Naive B cell (primary cell): Measurements from ENCODE around the gene BYSL. TPM values are rescaled to one million over a fixed set of nuclear protein-coding genes. Genes with fewer than 3 reads are reported as not detected.

Experiments used
- ATAC-seq, 2 donors: fragments of 150-1000 bp; cut with Tn5 transposase; 2 replicates each; pipeline ENCODE4 v1.10.0; 2021; ENCODE audit warnings: low read depth in 2 of 2, mild to moderate bottlenecking in 2 of 2, moderate library complexity in 2 of 2
- DNase-seq: peaks from one replicate; pipeline ENCODE4 v3.0.0; 2022
- H3K27ac Mint-ChIP-seq, 6 donors: one replicate each; pipeline ENCODE4 v1.8.0; 2020 to 2022; ENCODE audit warnings: mild to moderate bottlenecking in 6 of 6, mixed read lengths in 6 of 6, moderate library complexity in 5 of 6, inconsistent platforms in 2 of 6
- H3K27me3 Mint-ChIP-seq, 3 donors: one replicate each; pipeline ENCODE4 v1.8.0; 2021 to 2022; ENCODE audit warnings: mixed read lengths in 3 of 3, mild to moderate bottlenecking in 1 of 3
- H3K36me3 Mint-ChIP-seq, 2 donors: one replicate each; pipeline ENCODE4 v1.8.0; 2020 to 2022; ENCODE audit warnings: mixed read lengths in 2 of 2, inconsistent platforms in 1 of 2, mild to moderate bottlenecking in 1 of 2
- H3K4me1 Mint-ChIP-seq, 3 donors: one replicate each; pipeline ENCODE4 v1.8.0; 2020 to 2022; ENCODE audit warnings: mixed read lengths in 3 of 3, inconsistent platforms in 1 of 3, mild to moderate bottlenecking in 1 of 3, moderate library complexity in 1 of 3
- H3K4me3 Mint-ChIP-seq, 8 donors: one replicate each; pipeline ENCODE4 v1.8.0; 2020 to 2022; ENCODE audit warnings: mild to moderate bottlenecking in 8 of 8, mixed read lengths in 8 of 8, moderate library complexity in 8 of 8, inconsistent platforms in 2 of 8
- H3K9me3 Mint-ChIP-seq, 7 donors: one replicate each; pipeline ENCODE4 v1.8.0; 2020 to 2022; ENCODE audit warnings: mixed read lengths in 7 of 7, mild to moderate bottlenecking in 5 of 7, inconsistent platforms in 2 of 7, moderate library complexity in 1 of 7
- polyA plus RNA-seq, 6 donors: library from polyadenylated mRNA; unstranded; fragments of 300-500 nt; fragmentation: Illumina TruSeq; gene quantifications; one replicate each; pipeline ENCODE4 v1.2.3, GENCODE V29; 2021; ENCODE audit warnings: low read depth in 6 of 6

The BYSL gene
- polyA plus RNA-seq, 6 donors from 2014 or later = 3.0 to 8.6 (median 5.5) TPM

GRCh38 chr6:41960028-41960427 lies 38.7 kb downstream of the BYSL start:
- Mint-ChIP-seq H3K27ac (peak overlapping the region in 1 of 6 donors; percentile 38), H3K4me1 (peaks cover 35 to 72% (median 59%) of the 10 kb centered on the region in 3 donors), H3K27me3 (no peaks in the 10 kb centered on the region)

DNA sequence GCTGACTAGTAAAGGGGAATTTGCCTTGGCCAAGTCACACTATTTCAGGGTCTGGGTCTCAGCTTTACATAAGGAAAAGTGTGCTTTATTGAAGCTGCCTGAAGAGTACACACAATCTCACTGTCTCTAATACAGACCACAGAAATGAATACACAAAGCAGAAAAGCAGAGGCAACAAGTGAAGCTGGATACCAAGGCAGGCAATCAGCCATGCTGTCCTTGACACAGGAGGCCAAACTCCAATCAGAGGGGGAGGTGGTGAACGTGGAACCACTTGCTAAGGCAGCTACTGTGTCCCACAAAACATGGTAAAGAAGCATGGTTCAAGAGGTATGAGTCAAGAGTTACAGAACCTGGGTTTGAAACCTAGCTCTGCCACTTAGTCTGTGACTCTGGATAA lies 42.1 kb downstream of the BYSL start:
- no peaks in the 10 kb centered on the region for H3K9me3 Mint-ChIP-seq
- DNase-seq = no peak
- no peaks in the 10 kb centered on the region for H3K27me3 Mint-ChIP-seq
- peaks cover 37 to 75% (median 59%) of the 10 kb centered on the region in 3 donors for H3K4me1 Mint-ChIP-seq
- H3K36me3 Mint-ChIP-seq = peaks cover 0 to 15% of the 10 kb centered on the region in 2 donors
- H3K27ac Mint-ChIP-seq = peak overlapping the region in 5 of 6 donors; percentile 26 to 88 (median 56)
- no peak for ATAC-seq
- no peak overlapping the region for H3K4me3 Mint-ChIP-seq

More at GRCh38 chr6:41960028-41960427, 38.7 kb downstream of the BYSL start:
- ATAC-seq (no peak), DNase-seq (no peak)
- no peak overlapping the region for H3K4me3 Mint-ChIP-seq
- no peaks in the 10 kb centered on the region for H3K9me3 Mint-ChIP-seq
- peaks cover 1 to 15% of the 10 kb centered on the region in 2 donors for H3K36me3 Mint-ChIP-seq

- Mint-ChIP-seq H3K27ac (peak overlapping the region in 5 of 6 donors; percentile 10 to 88 (median 67)), H3K27me3 (no peaks in the 10 kb centered on the region), H3K36me3 (peaks cover 0 to 15% of the 10 kb centered on the region in 2 donors), H3K4me3 (no peak overlapping the region), H3K9me3 (no peaks in the 10 kb centered on the region), H3K4me1 (peaks cover 37 to 65% (median 56%) of the 10 kb centered on the region in 3 donors)
- no peak for ATAC-seq
- no peak for DNase-seq
Measured at GRCh38 chr6:41964201-41964887, 43.0 kb downstream of the BYSL start.

DNA sequence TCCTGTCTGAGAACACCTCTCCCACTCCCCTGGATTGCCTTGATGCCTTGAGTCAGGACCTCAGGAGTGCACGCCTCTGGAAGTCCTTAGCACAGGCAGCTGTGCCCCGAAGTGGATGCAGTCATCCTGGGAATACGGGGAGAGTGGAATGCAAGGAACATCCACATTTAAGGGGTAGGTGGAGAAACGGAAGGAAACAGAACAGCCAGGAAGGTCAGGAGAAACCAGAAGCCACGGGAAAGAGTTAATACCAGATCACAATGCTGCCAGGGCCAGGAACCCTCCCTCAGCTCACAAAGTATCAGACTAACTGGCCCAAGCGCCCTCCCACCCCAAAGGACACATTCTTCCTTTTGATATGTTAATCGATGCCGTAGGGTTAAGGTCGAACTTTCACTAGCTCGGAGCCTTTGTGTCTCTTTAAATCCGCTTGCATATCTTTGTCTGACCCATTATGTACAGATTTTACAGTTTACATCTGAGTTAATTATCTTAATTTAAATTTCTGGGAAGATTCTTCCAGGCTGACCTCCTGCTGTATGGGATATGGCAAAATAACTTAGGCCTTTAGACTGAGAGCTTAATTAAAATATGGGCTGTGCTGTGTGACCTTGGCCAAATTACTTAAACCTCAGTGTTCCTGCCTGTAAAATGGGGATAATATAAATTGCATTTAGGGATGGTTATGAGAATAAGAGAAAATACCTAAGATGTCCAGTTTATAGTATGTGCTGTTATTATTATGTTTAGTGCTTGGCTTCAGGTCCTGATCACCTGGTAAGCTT lies 44.3 kb downstream of the BYSL start:
- Mint-ChIP-seq H3K36me3 (peaks cover 0 to 15% of the 10 kb centered on the region in 2 donors), H3K4me1 (peaks cover 38 to 58% (median 57%) of the 10 kb centered on the region in 3 donors), H3K9me3 (no peaks in the 10 kb centered on the region), H3K27ac (peak overlapping the region in 2 of 6 donors; percentile 20 to 63), H3K27me3 (no peaks in the 10 kb centered on the region), H3K4me3 (no peak overlapping the region)
- DNase-seq = no peak
- no peak for ATAC-seq

DNA sequence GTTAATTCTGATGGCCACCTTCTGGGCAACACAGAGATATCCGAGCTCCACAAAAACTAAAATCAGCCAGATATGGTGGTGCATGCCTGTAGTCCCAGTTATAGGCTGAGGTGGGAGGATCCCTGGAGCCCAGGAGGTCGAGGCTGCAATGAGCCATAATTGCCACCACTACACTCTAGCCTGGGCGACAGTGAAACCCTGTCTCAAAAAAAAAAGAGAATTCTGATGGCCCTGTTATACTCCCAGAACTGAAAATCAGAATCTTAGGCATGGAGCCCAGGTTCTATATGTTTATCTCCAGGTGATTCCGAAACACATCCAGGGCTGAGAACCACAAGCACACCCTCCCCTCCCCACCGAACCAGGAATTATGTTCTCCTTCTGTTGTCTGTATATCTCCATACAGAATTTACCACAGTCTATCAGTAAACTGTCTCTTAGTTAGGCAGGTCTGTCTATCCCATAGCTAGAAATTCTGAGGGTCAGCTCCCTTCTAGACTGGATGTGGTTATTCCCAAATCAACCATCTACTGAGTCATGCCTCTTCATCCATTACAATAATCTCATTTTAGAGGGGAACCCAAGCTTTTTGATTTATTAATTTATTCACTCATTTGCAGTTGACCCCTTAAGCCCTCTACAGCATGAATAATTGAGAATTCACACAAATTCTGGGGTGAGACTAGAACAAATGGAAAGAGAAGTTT lies 45.1 kb downstream of the BYSL start:
- Mint-ChIP-seq H3K4me3 (no peak overlapping the region), H3K9me3 (no peaks in the 10 kb centered on the region), H3K27ac (peak overlapping the region in 1 of 6 donors; percentile 20), H3K27me3 (no peaks in the 10 kb centered on the region), H3K4me1 (peaks cover 39 to 59% (median 58%) of the 10 kb centered on the region in 3 donors), H3K36me3 (peaks cover 0 to 15% of the 10 kb centered on the region in 2 donors)
- no peak for DNase-seq
- ATAC-seq = no peak

DNA sequence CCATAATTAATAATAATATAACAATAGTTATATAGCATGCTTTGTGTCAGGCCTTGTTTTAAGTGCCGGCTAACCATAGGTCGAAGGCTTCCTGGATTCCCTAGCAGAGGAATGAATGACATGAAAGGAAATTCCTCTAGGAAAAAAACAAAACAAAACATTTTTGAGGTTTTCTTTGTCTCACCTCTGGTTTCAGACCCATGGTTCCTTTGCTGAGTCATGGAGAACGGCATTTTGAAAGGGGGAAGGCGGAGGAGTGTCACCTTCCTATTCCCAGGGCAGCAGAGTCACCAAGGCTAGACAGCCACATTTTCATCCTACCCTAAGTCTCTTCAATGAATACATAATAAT lies 45.6 kb downstream of the BYSL start:
- ATAC-seq = no peak
- no peaks in the 10 kb centered on the region for H3K27me3 Mint-ChIP-seq
- H3K9me3 Mint-ChIP-seq = no peaks in the 10 kb centered on the region
- H3K4me1 Mint-ChIP-seq = peaks cover 33 to 53% (median 53%) of the 10 kb centered on the region in 3 donors
- H3K36me3 Mint-ChIP-seq = peaks cover 0 to 15% of the 10 kb centered on the region in 2 donors
- no peak overlapping the region for H3K4me3 Mint-ChIP-seq
- peak overlapping the region in 2 of 6 donors; percentile 44 to 45 for H3K27ac Mint-ChIP-seq
- no peak for DNase-seq

DNA sequence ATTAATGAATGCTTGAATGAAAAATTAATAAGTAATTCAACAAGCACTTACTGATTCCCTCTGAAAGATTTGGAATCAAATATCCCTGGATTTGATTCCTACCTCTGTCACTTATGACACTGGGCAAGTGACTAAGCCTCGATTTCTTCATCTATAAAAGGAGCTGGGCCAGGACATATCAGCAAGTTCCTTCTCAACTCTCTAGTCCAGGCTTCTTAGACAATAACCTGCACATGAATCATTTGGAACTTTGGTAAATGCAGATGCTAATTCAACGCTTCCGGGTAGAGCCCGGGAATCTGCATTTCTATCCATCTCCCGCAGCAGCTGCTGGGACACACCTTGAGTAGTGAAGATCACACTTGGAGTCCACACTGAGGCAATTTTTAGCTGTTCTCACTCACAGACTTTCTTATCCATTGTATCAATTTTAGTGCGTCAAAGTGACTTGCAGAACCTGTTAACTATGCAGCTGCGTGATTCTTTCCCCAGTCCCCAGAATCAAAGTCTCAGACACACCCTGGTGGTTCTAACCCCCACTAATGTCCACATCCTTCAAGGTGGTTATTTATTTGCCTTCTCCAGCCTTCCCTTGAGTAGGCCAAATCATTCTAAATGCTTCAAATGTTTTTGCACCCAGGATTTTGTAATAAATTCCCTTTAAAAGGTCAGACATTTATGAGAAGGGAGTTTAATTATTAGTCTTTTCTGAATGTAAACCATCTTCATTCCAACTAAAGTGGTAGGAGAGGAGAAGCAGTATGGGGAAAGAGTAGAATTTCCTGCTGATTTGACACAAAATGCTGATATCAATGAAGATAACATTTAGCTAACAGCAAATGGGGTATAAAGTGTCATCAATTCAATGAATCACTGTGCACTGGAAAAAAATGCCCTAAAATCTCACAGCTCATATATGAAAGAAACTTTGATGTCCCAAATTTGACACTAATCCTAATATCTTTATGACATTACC lies 46.3 kb downstream of the BYSL start:
- H3K27me3 Mint-ChIP-seq = no peaks in the 10 kb centered on the region
- peaks cover 0 to 15% of the 10 kb centered on the region in 2 donors for H3K36me3 Mint-ChIP-seq
- H3K4me3 Mint-ChIP-seq = peak overlapping the region in 1 of 8 donors; percentile 47
- DNase-seq = no peak
- no peak for ATAC-seq
- peaks cover 35 to 55% (median 54%) of the 10 kb centered on the region in 3 donors for H3K4me1 Mint-ChIP-seq
- peak overlapping the region in 4 of 6 donors; percentile 12 to 80 (median 47) for H3K27ac Mint-ChIP-seq
- H3K9me3 Mint-ChIP-seq = no peaks in the 10 kb centered on the region

DNA sequence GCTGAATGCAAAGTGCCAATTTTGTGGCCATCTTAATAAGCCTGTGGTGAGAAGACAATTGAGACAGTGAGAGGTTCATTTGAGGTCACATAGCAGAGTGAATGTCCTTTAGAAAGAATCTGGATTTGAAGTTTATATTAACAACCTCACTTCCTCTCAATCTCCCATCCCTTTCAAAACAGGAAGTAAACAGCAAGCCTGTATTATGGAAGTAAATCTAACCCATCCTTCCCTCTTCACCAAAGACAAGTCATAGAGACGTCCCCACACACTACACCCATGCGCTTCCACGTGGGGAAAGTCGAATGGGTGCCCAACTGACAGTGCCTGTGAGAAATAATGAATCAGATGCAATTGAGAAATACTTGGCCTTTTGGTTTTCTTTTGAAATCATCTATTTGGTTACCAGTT lies 49.1 kb downstream of the BYSL start:
- H3K27me3 Mint-ChIP-seq = no peaks in the 10 kb centered on the region
- peak overlapping the region in 1 of 8 donors; percentile 59 for H3K4me3 Mint-ChIP-seq
- peak overlapping the region in 3 of 6 donors; percentile 8 to 90 (median 76) for H3K27ac Mint-ChIP-seq
- no peaks in the 10 kb centered on the region for H3K9me3 Mint-ChIP-seq
- H3K4me1 Mint-ChIP-seq = peaks cover 32 to 57% (median 53%) of the 10 kb centered on the region in 3 donors
- H3K36me3 Mint-ChIP-seq = no peaks in the 10 kb centered on the region
- no peak for DNase-seq
- peak; percentile 27 to 53 for ATAC-seq

GRCh38 chr6:41972826-41973225 lies 51.5 kb downstream of the BYSL start:
- Mint-ChIP-seq H3K27me3 (no peaks in the 10 kb centered on the region), H3K9me3 (no peaks in the 10 kb centered on the region), H3K4me3 (peak overlapping the region in 1 of 8 donors; percentile 0), H3K27ac (peak overlapping the region in 4 of 6 donors; percentile 23 to 75 (median 55)), H3K4me1 (peaks cover 43 to 74% (median 56%) of the 10 kb centered on the region in 3 donors), H3K36me3 (no peaks in the 10 kb centered on the region)
- ATAC-seq (no peak), DNase-seq (no peak)

- Mint-ChIP-seq H3K9me3 (no peaks in the 10 kb centered on the region), H3K36me3 (no peaks in the 10 kb centered on the region), H3K27ac (peak overlapping the region in 4 of 6 donors; percentile 39 to 75 (median 58)), H3K27me3 (no peaks in the 10 kb centered on the region), H3K4me3 (peak overlapping the region in 6 of 8 donors; percentile 44 to 82 (median 64)), H3K4me1 (peaks cover 43 to 79% (median 55%) of the 10 kb centered on the region in 3 donors)
- DNase-seq (no peak), ATAC-seq (peak; percentile 12 to 40)
Measured at GRCh38 chr6:41974281-41974825, 53.1 kb downstream of the BYSL start.

- Mint-ChIP-seq H3K4me1 (peaks cover 48 to 81% (median 61%) of the 10 kb centered on the region in 3 donors), H3K9me3 (no peaks in the 10 kb centered on the region), H3K27me3 (no peaks in the 10 kb centered on the region), H3K36me3 (no peaks in the 10 kb centered on the region), H3K27ac (peak overlapping the region in 5 of 6 donors; percentile 7 to 85 (median 69)), H3K4me3 (peak overlapping the region in 7 of 8 donors; percentile 44 to 85 (median 56))
- ATAC-seq (no peak), DNase-seq (no peak)
Measured at GRCh38 chr6:41975276-41975675, 54.0 kb downstream of the BYSL start.
